ENCODE measurements around the gene CTAG1B.
"Not testable (repeated sequence)": the region's sequence is repeated elsewhere in the genome, so short reads cannot be mapped to it uniquely, and the experiment has no call there.

CTAG1B gene

DNA sequence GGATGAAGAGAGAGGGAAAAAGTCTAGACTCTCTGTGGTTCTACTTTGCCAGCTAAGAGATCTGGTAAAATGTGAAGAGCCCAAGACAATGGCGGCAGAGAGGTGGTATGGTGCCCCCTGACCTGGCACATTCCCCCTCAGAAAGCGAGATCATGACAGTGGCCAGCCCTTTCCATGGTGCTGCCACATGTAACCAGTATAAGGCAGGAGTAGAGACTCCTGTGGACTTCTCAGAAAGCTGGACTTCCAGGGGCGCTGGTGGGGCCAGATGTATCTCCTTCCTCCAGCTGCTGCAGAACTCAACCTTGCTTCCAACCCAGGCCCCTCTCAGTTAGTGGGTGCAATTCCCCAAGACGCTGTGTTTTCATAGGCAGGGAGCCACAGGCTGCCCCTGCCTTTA is 24.6 kb downstream of the CTAG1B start:
- TF ChIP-seq POLR2AphosphoS5 (IDR thresholded peaks at IDR 0.05; ENCODE audit: borderline replicate concordance, low read depth, low read length) (no peak), EZH2 (IDR thresholded peaks at IDR 0.05) (no peak)
- no peaks in the 10 kb centered on the region for H3K9me3 ChIP-seq (ENCODE audit: low read depth, low read length)
- no peak overlapping the region for H3K27ac ChIP-seq

GRCh38 chrX:154593201-154593600 is 25.9 kb downstream of the CTAG1B start:
- no peak overlapping the region for H3K27ac ChIP-seq

More for the DNA sequence above, 24.6 kb downstream of the CTAG1B start:
- no peak overlapping the region for H3K4me3 ChIP-seq
- H3K36me3 ChIP-seq (ENCODE audit: insufficient read depth, low read length): no peaks in the 10 kb centered on the region
- H3K9ac ChIP-seq (ENCODE audit: insufficient read length): no peak overlapping the region
- DNase-seq (ENCODE audit: low read depth, low spot score): no peak

GRCh38 chrX:154592505-154592904 is 26.6 kb downstream of the CTAG1B start:
- DNase-seq (ENCODE audit: low read depth, low spot score): no peak
- no peak for TF ChIP-seq POLR2AphosphoS5 (IDR thresholded peaks at IDR 0.05; ENCODE audit: borderline replicate concordance, low read depth, low read length)
- no peak for TF ChIP-seq FOXP2 (optimal IDR thresholded peaks at IDR 0.05; ENCODE audit: control extremely low read depth, extremely low read length, insufficient read depth)
- TF ChIP-seq EZH2 (IDR thresholded peaks at IDR 0.05): no peak
- no peaks in the 10 kb centered on the region for H3K36me3 ChIP-seq (ENCODE audit: insufficient read depth, low read length)
- no peaks in the 10 kb centered on the region for H3K9me3 ChIP-seq (ENCODE audit: low read depth, low read length)
- no peak overlapping the region for H3K27ac ChIP-seq
- no peak overlapping the region for H3K4me3 ChIP-seq
- H3K9ac ChIP-seq (ENCODE audit: insufficient read length): no peak overlapping the region

More at GRCh38 chrX:154593201-154593600, 25.9 kb downstream of the CTAG1B start:
- TF ChIP-seq EZH2 (IDR thresholded peaks at IDR 0.05): no peak
- no peak for TF ChIP-seq POLR2AphosphoS5 (IDR thresholded peaks at IDR 0.05; ENCODE audit: borderline replicate concordance, low read depth, low read length)
- no peak for TF ChIP-seq FOXP2 (optimal IDR thresholded peaks at IDR 0.05; ENCODE audit: control extremely low read depth, extremely low read length, insufficient read depth)
- no peaks in the 10 kb centered on the region for H3K9me3 ChIP-seq (ENCODE audit: low read depth, low read length)
- no peaks in the 10 kb centered on the region for H3K36me3 ChIP-seq (ENCODE audit: insufficient read depth, low read length)
- no peak overlapping the region for H3K4me3 ChIP-seq
- H3K9ac ChIP-seq (ENCODE audit: insufficient read length): no peak overlapping the region
- no peak for DNase-seq (ENCODE audit: low read depth, low spot score)

DNA sequence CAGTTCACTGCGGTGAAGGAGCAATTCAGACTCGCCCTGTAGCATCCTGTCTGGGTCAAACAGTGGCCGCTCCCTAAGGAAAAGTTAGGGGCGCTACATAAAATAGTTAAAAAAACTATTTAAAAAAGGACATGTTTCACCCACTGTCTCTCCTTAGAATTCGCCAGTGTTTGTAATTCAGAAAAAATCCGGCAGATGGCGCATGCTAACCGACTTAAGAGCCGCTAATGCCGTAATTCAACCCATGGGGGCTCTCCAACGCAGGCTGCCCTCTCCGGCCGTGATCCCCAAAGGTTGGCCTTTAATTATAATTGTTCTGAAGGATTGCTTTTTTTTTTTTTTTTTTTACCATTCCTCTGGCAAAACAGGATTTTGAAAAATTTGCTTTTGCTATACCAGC is 28.7 kb downstream of the CTAG1B start:
- not testable (repeated sequence) for H3K4me3 ChIP-seq; H3K27ac ChIP-seq; H3K36me3 ChIP-seq (ENCODE audit: insufficient read depth, low read length); H3K9me3 ChIP-seq (ENCODE audit: low read depth, low read length); H3K9ac ChIP-seq (ENCODE audit: insufficient read length); DNase-seq (ENCODE audit: low read depth, low spot score)

DNA sequence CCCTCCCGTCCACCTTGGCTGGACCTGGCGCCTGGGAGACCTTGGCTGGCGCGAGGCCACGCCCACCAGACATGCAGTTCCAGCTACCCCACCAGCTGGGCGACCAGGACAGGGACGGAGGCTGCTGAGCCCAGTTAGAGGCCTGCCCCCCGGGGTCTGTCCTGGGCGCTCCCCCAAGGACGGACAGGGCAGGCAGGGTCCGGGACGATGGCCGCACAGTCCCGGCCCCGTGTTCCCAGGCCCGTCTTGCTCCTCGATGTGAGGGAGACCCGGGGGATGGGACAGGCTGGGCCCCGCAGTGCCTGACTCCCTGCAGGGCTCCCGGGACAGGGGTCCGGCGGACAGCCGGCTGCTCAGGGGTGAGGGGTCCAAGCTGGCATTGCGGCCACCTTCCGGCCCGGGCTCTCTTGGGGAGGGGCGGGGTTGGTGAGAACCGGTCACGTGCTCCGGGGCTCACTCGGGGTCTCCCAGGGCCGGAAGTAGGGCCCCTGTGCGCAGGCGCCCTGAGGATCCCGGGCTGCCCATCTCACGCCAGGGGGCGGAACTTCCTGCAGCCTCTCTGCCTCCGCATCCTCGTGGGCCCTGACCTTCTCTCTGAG is 34.4 kb downstream of the CTAG1B start, which contains the start of gene CTAG1A:
TSS of gene CTAG1A (plus strand) at position 549 of the 599 bp plus-strand sequence. CDS start 74 bp downstream, outside the sequence.
- not testable (repeated sequence) for H3K36me3 ChIP-seq (ENCODE audit: insufficient read depth, low read length); DNase-seq (ENCODE audit: low read depth, low spot score); H3K9me3 ChIP-seq (ENCODE audit: low read depth, low read length); H3K9ac ChIP-seq (ENCODE audit: insufficient read length); H3K4me3 ChIP-seq; H3K27ac ChIP-seq

DNA sequence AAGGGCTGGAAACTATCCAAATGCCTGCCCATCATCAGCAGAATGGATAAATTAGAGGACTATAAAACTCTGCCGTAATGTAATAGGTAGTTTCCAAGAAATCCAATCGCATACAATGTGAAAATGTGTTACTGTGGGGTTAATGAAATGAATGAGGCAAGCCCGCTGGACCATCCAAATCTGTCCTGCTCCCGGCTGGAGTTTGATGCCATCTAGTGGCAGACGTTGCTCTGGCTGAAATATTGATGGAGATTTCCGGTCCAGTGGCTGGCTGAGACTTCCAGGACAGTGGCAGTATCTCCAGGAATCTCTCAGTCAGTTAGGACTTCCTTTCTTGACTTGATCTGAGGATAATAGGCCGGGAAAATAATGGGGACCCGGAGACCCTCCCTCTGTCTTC is 36.1 kb downstream of the CTAG1B start:
- H3K9me3 ChIP-seq (ENCODE audit: low read depth, low read length); H3K27ac ChIP-seq; H3K9ac ChIP-seq (ENCODE audit: insufficient read length); DNase-seq (ENCODE audit: low read depth, low spot score); H3K36me3 ChIP-seq (ENCODE audit: insufficient read depth, low read length); H3K4me3 ChIP-seq: not testable (repeated sequence)

DNA sequence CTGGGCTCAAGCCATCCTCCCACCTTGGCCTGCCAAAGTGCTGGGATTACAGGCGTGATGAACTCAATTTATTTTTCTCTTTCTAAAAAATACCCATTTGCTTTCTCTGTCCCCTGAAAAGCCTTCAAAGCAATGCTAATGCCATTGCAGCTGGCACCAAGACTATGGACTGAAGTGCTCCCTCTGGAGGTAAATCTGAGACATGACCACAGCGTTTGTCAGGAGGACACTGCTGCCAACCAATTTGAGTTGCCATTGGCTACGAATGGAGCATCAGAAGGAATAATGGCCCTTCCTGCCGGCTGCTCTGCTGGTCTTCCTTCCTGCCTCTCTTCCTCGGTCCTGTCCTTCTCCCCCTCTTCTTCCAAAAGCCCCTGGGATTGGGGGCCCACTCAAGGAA is 44.0 kb downstream of the CTAG1B start:
- H3K27ac ChIP-seq; DNase-seq (ENCODE audit: low read depth, low spot score); H3K9me3 ChIP-seq (ENCODE audit: low read depth, low read length); H3K36me3 ChIP-seq (ENCODE audit: insufficient read depth, low read length); H3K4me3 ChIP-seq; H3K9ac ChIP-seq (ENCODE audit: insufficient read length): not testable (repeated sequence)

- not testable (repeated sequence) for H3K27ac ChIP-seq; DNase-seq (ENCODE audit: low read depth, low spot score); H3K4me3 ChIP-seq; H3K9ac ChIP-seq (ENCODE audit: insufficient read length); H3K36me3 ChIP-seq (ENCODE audit: insufficient read depth, low read length); H3K9me3 ChIP-seq (ENCODE audit: low read depth, low read length)
Observed at GRCh38 chrX:154573061-154573460, 46.0 kb downstream of the CTAG1B start.

DNA sequence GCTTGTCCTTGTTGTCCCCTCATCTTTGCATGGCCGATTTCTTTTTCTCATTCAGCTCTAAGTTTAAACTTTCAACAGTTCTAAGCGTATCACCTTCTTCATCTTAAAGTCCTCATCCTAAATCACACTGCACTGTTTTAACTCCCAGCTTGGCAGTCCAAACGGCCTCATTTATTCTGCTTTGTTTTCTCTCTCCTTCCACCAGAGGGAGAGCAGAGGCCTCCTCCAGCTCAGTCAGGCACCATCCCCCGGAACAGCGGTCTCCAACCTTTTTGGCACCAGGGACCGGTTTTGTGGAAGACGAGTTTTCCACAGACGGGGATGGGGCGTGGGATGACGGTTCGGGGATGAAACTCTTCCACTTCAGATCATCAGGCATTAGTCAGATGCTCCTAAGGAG is 48.7 kb downstream of the CTAG1B start:
- not testable (repeated sequence) for H3K4me3 ChIP-seq; H3K27ac ChIP-seq; H3K9me3 ChIP-seq (ENCODE audit: low read depth, low read length); H3K9ac ChIP-seq (ENCODE audit: insufficient read length); H3K36me3 ChIP-seq (ENCODE audit: insufficient read depth, low read length); DNase-seq (ENCODE audit: low read depth, low spot score)
